ENCODE measurements around the gene SHC4. TPM values are rescaled to one million over a fixed set of nuclear protein-coding genes. Genes with fewer than 3 reads are reported as not detected.
"Not testable (repeated sequence)": the region's sequence is repeated elsewhere in the genome, so short reads cannot be mapped to it uniquely, and the experiment has no call there.

Gene SHC4
- total RNA-seq, 1 donor, result 0.10 TPM

DNA sequence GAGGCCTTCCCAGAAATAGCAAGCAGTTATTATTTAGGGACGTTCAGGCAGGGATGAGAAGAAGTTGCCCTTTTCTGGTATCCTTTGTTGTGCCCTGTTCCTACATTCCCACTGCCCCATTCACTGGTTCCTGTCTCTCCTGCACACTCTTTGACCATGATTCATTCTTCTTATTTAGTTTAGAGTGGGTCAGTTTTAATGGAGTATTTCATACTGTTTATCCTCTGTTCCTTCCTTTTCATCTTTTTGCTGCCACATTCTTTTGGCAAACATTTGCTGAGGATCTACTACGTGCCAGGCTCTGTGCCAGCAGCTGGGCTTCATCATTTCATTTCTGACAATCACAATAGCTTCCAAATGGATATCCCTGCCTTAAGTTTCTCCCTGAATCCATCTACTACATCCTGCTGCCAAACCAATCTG is 97.6 kb downstream of the SHC4 start:
- H3K4me3 ChIP-seq (ENCODE audit: low read length), result no peak overlapping the region
- peaks cover 3% of the 10 kb centered on the region for H3K4me1 ChIP-seq (ENCODE audit: insufficient read depth, low read length)
- H3K9me3 ChIP-seq (ENCODE audit: low read depth, low read length), result no peaks in the 10 kb centered on the region
- H3K27me3 ChIP-seq (ENCODE audit: insufficient read depth, low read length), result peaks cover 6% of the 10 kb centered on the region

DNA sequence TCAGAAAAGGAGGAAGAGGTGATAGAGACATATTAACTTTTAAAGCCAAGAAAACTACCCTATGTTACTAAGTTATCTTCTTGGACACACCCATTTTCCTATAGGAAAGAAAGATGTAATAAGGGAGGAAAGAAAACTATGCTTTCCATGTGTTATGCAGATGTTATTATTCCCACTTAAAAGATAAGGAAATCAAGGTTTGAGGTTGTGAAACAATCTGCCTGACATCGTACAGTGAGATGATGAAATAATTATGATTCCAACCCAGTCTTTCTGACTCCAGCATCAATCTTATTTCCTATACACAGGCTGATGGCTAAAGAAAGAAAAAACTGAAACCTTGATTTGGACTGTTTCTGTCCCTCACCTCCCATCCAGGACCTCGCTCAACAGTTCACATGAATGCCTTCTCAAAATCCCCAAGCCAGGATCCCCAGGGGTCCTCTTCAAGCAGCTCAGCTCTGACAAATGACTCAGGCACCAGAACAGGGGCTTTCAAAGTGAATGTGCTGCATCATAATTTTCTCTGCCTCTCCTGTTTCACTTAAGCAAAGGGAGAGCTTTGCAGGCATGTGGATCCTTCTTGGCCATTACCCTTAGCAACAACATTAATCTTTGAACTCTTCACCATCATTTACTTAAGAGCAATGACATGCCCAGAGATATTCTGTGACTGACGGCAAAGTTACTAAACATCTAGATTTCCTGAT is 98.2 kb downstream of the SHC4 start:
- H3K9me3 ChIP-seq (ENCODE audit: low read depth, low read length), result no peaks in the 10 kb centered on the region
- H3K4me3 ChIP-seq (ENCODE audit: low read length), result no peak overlapping the region
- H3K4me1 ChIP-seq (ENCODE audit: insufficient read depth, low read length), result peaks cover 3% of the 10 kb centered on the region
- H3K27me3 ChIP-seq (ENCODE audit: insufficient read depth, low read length), result peaks cover 1% of the 10 kb centered on the region

DNA sequence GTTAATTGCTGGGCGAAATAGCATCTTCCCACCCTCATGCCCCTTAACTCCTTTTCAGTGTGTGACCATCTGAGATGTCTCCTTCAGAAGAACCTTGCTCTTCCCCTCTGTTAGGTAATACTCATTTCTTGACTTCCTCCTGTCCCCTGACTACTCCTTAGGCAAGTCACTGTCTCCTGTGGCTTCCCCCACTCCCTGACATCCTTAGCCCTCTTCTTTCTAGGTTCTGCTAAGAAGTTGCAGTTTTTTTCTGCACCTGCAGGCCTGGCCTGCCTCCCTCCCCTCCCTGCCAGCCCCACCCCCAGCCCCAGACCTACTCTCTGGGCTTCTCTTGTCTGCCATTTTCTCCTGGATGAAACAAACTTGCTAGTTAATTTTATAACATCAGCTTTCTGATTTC is 101.0 kb downstream of the SHC4 start:
- Histone ChIP-seq H3K4me3 (ENCODE audit: low read length) (no peak overlapping the region), H3K27me3 (ENCODE audit: insufficient read depth, low read length) (no peaks in the 10 kb centered on the region), H3K4me1 (ENCODE audit: insufficient read depth, low read length) (peaks cover 3% of the 10 kb centered on the region)

DNA sequence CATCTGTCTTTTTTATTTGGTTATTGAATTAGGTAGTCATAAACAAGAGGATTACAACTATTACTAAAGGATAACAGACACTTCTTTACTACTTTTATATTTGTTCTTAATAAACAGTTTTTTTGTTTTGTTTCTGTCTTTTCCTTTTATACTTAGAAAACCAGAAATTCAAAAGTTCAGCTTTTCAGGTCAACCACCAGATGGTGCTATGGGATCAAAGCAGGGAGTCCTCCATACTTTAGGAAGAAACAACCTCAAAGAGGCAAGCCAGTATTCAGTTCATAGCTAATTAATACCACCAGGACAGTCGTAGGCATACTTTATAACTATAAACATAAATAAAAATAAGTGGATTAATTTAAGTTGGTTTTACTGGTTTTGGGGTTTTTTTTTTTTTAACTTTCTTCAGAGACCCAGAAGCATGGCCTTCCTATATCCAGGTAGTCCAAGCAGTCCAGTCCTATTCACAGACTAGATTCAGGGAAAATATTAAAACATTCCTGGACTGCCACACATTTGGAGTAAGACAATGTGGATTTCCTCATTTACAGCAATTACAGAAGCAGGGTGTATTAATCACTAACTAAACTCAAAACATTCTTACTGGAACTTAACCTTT is 101.8 kb downstream of the SHC4 start:
- peaks cover 3% of the 10 kb centered on the region for H3K4me1 ChIP-seq (ENCODE audit: insufficient read depth, low read length)
- H3K4me3 ChIP-seq (ENCODE audit: low read length), result no peak overlapping the region
- no peaks in the 10 kb centered on the region for H3K27me3 ChIP-seq (ENCODE audit: insufficient read depth, low read length)
- H3K9me3 ChIP-seq (ENCODE audit: low read depth, low read length), result no peaks in the 10 kb centered on the region

More for the DNA sequence above, 101.0 kb downstream of the SHC4 start:
- no peaks in the 10 kb centered on the region for H3K9me3 ChIP-seq (ENCODE audit: low read depth, low read length)

DNA sequence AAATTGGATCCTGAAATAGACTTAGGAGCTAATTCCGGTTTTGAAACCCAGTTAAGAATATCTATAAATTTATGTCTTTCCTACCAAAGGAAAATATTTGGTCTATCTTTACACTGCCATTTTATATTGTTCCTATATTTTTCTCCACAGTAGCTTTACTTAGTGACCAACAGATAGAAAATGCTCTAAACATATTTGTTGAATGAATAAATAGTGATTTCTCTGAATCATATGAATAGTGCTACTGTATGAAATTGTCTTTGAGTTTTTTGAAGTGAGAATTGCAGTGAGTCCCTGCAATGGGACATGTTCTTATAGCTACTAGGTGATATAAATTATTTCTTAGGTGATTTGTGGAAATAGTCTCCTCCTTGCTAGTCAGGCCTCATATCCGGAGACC is 104.3 kb downstream of the SHC4 start:
- Histone ChIP-seq H3K4me1 (ENCODE audit: insufficient read depth, low read length) (peaks cover 3% of the 10 kb centered on the region), H3K9me3 (ENCODE audit: low read depth, low read length) (no peaks in the 10 kb centered on the region), H3K27me3 (ENCODE audit: insufficient read depth, low read length) (no peaks in the 10 kb centered on the region), H3K4me3 (ENCODE audit: low read length) (no peak overlapping the region)

DNA sequence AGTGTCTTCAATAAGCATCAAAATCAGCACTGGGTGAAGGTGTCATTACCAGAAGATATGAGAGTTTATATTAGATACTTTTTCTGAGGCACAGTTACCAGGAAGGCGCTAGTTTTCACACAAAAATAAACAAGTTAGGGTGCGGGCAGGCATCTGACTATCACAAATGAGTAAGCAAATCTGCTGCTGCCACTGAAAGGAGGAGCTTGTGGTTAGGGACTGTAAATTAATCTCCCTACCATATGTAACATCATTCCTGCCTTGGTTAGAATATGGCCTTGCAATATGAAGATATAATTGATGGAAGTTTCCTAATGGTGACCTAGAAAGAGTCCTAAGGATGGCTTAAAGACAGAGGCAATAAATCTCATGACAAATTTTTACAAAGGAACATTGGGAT is 105.3 kb downstream of the SHC4 start:
- no peak overlapping the region for H3K4me3 ChIP-seq (ENCODE audit: low read length)
- no peaks in the 10 kb centered on the region for H3K27me3 ChIP-seq (ENCODE audit: insufficient read depth, low read length)
- no peaks in the 10 kb centered on the region for H3K9me3 ChIP-seq (ENCODE audit: low read depth, low read length)
- peaks cover 3% of the 10 kb centered on the region for H3K4me1 ChIP-seq (ENCODE audit: insufficient read depth, low read length)

DNA sequence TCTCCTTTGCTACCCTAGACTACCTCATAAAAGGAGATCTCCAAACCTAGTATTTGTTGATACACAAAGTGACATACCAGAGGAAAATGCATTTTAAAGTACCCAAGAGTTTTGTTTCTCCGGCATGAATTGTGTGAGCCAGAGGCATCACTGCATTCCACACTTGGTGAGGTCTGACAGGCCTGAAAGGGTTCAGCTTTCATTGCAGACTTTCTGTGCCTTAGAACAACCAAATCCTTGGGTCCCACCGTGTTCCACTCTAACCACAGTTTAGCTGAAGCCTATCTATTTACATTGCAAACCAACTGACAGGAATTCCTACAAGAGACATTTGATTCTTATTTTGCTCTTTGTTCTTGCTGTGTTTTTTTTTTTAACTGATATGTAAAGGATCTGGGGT is 106.8 kb downstream of the SHC4 start:
- no peaks in the 10 kb centered on the region for H3K4me1 ChIP-seq (ENCODE audit: insufficient read depth, low read length)

DNA sequence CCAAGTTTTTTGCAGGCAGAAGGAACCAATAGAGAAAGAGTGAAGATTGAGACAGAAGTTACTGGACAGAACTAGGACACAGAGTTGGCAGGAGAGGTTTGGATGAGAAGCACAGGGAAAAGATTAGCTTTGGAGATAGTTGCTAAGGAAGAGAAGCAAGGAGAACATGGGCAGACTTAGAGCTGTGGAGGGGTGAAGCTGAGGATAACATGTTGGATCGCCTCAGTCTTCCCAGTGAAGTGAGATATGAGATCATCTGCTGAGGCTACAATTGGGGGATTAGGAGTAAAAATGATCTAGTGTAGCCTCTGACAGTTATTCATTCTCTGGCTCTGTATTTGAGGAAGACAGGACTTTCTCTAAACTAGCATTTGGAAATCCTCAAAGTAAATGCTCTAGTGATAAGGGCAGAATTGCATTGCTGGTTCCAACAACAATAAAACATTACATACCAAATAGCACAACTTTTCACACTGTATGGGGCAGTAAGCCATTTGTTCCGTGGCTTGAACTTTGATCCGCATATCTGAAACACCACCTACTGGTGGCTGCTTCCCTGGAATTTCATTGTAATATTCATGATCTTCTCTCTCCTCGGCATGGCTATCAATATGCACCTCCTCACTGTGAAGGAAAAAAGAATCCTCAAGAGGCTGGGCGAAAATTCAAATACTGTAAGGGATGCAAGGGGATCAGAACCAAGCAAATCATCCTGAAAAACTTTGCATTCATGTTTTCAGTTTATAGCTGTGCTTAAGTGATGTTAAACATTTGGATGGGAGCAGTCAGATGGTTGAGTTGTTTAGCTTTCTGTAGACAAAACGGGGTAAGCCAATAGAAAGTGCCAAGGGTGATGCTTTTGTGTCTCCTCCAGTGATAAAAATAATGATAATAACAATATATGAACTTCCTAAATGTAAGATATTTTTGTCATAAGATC is 107.9 kb downstream of the SHC4 start:
- H3K4me3 ChIP-seq (ENCODE audit: low read length), result no peak overlapping the region
- no peaks in the 10 kb centered on the region for H3K9me3 ChIP-seq (ENCODE audit: low read depth, low read length)
- no peaks in the 10 kb centered on the region for H3K27me3 ChIP-seq (ENCODE audit: insufficient read depth, low read length)
- no peaks in the 10 kb centered on the region for H3K4me1 ChIP-seq (ENCODE audit: insufficient read depth, low read length)

More for the DNA sequence above, 106.8 kb downstream of the SHC4 start:
- no peak overlapping the region for H3K4me3 ChIP-seq (ENCODE audit: low read length)
- no peaks in the 10 kb centered on the region for H3K27me3 ChIP-seq (ENCODE audit: insufficient read depth, low read length)
- H3K9me3 ChIP-seq (ENCODE audit: low read depth, low read length), result no peaks in the 10 kb centered on the region

DNA sequence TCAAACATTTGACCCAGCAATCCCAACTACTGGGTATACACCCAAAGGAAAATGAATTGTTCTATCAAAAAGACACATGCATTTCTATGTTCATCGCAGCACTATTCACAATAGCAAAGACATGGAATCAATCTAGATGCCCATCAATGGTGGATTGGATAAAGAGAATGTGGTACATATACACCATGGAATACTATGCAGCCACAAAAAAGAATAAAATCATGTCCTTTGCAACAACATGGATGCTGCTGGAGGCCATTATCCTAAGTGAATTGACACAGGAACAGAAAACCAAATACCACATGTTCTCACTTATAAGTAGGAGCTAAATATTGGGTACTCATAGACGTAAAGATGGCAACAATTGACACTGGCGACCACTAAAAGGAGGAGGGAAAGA is 109.3 kb downstream of the SHC4 start:
- H3K4me1 ChIP-seq (ENCODE audit: insufficient read depth, low read length); H3K9me3 ChIP-seq (ENCODE audit: low read depth, low read length); H3K27me3 ChIP-seq (ENCODE audit: insufficient read depth, low read length); H3K4me3 ChIP-seq (ENCODE audit: low read length): not testable (repeated sequence)

DNA sequence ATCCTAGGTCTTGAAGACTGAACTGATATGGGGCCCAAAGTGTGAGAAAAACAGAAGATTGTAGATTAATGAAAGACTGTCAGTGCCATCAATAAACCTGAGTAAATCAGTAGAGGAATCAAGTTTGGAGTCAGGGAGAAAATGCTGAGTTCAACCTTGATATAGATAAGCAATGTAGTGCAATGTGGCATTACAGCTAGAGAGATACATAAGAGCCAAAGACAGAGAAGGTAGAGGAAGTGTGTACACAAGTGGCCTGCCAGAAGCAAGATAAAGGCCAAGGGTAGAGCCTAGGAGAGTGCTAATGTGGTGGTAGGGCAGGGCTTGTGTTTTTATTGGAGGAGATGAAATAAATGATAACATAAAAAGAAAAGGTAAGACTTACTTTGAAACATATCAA is 111.8 kb downstream of the SHC4 start:
- no peaks in the 10 kb centered on the region for H3K9me3 ChIP-seq (ENCODE audit: low read depth, low read length)
- no peak overlapping the region for H3K4me3 ChIP-seq (ENCODE audit: low read length)
- peaks cover 4% of the 10 kb centered on the region for H3K27me3 ChIP-seq (ENCODE audit: insufficient read depth, low read length)
- H3K4me1 ChIP-seq (ENCODE audit: insufficient read depth, low read length), result no peaks in the 10 kb centered on the region

DNA sequence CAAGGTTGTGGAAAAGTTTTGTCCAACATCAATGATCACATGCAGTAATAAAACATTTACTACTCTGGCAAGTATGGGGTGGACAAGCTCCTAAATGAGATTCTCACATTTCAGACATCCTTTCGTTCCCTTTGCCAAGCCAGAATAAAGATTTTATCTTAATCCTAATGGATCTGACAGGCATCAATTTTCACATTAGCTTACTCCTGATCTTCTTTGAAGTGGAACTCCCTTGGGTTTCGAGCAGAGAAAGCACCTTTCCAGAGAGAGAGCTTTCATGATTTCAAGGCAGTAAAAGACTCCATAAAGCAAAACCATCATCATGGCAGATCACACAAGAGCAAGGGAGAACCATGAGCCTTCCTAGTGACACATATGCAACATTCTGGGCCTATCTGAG is 113.1 kb downstream of the SHC4 start:
- H3K4me3 ChIP-seq (ENCODE audit: low read length), result no peak overlapping the region
- H3K9me3 ChIP-seq (ENCODE audit: low read depth, low read length), result no peaks in the 10 kb centered on the region
- H3K27me3 ChIP-seq (ENCODE audit: insufficient read depth, low read length), result peaks cover 4% of the 10 kb centered on the region

DNA sequence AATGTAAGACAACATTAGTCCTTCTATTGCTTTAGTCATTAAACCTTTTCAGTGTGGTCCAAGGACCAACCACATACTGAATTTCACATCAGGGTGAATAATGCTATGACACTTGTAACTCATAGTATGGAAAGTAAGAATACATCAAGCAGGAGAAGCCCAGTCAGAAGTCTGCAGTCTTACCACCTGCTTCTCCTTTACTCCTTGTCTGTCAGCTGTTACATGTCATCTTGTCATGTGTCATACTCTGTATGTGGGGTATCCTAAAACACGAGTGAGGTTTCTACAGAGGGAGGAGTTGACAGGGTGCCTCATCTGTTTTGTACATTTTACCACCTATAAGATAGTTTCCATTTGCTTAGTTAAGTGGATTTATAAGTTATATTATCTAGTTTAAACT is 118.6 kb downstream of the SHC4 start:
- no peaks in the 10 kb centered on the region for H3K9me3 ChIP-seq (ENCODE audit: low read depth, low read length)
- H3K4me1 ChIP-seq (ENCODE audit: insufficient read depth, low read length), result no peaks in the 10 kb centered on the region
- peaks cover 4% of the 10 kb centered on the region for H3K27me3 ChIP-seq (ENCODE audit: insufficient read depth, low read length)
- H3K4me3 ChIP-seq (ENCODE audit: low read length), result no peak overlapping the region

More for the DNA sequence above, 113.1 kb downstream of the SHC4 start:
- H3K4me1 ChIP-seq (ENCODE audit: insufficient read depth, low read length), result no peaks in the 10 kb centered on the region

DNA sequence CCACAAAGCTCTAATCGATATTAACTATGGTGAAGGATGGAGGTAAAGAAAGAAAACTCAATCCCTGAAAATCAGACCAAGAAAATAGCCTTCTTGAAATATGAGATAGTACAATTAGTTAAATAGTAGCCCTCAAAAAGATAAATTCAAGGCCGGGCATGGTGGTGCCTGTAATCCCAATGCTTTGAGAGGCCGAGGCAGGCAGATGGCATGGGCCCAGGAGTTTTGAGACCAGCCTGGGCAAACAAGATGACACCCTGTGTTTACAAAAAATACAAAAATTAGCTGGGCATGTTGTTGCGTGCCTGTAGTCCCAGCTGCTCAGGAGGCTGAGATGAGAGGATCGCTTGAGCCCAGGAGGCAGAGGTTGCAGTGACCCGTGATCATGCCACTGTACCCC is 121.2 kb downstream of the SHC4 start:
- Histone ChIP-seq H3K27me3 (ENCODE audit: insufficient read depth, low read length) (no peaks in the 10 kb centered on the region), H3K4me1 (ENCODE audit: insufficient read depth, low read length) (no peaks in the 10 kb centered on the region), H3K4me3 (ENCODE audit: low read length) (no peak overlapping the region), H3K9me3 (ENCODE audit: low read depth, low read length) (no peaks in the 10 kb centered on the region)

DNA sequence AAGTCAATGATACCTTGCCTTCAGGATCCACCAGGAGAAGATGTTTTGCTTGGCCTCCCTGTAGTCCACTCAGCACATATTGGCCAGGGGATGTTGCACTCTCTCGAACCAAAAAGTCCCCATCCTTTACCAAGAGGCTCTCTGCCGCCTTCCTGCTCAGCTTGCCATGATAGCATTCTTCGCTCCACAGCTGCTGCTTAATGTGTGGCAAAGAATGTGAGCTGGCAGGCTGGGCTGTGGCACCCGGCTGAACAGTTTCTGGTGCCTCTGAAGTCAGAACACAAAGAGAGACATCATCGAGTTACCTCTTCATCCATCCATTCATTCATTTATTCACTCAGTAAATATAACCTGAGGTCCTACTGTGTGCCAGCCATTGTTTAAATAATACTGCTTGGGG is 129.0 kb downstream of the SHC4 start:
- Histone ChIP-seq H3K4me3 (ENCODE audit: low read length) (no peak overlapping the region), H3K4me1 (ENCODE audit: insufficient read depth, low read length) (no peaks in the 10 kb centered on the region), H3K9me3 (ENCODE audit: low read depth, low read length) (no peaks in the 10 kb centered on the region), H3K27me3 (ENCODE audit: insufficient read depth, low read length) (no peaks in the 10 kb centered on the region)

DNA sequence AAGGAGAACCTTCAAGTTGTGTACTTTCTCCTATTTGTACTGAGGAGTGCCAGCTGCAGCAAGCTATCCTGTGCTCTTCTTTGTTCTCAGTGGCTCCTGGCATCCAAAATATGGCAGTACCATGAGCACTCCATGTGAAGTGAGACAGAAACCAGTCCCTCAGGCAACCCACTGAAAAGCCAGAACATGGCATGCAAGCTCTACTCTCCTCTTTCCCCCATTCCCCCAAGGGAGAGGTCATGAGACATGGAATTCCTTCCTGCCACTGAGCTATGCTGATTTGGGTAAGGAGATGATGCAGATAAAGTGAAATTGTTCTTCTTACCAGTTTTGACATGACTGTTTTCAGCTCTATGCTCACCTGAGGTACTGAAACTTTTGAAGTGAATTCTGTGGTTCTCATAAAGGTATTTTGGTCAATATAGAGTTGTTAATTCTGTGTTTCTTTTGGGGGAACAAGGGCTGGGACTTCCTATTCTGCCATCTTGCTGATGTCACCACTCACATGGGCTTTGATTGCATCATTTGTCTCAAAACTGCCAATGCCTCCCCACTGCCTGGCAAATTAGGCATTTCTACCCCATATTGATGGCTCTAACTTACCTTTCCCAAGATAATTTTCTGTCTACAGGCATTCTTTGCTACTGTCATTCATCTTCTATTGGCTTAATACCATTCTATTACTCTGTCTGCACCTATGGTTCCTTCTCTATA is 130.0 kb downstream of the SHC4 start:
- Histone ChIP-seq H3K27me3 (ENCODE audit: insufficient read depth, low read length) (no peaks in the 10 kb centered on the region), H3K4me3 (ENCODE audit: low read length) (no peak overlapping the region), H3K4me1 (ENCODE audit: insufficient read depth, low read length) (no peaks in the 10 kb centered on the region), H3K9me3 (ENCODE audit: low read depth, low read length) (no peaks in the 10 kb centered on the region)

Data from mononuclear cell (primary cell).